Transverse colon (tissue), 3 donors: ENCODE measurements around the gene S100A3.

Experiments
- EP300 ChIP-seq: sonication (generic); formaldehyde crosslinking; IDR thresholded peaks from one replicate; pipeline ENCODE4 v1.6.1; 2017; ENCODE audit warnings: antibody characterized with exemption, low read depth
- TF ChIP-seq, protein P1 (sequence below), 5 experiments: fragments of 200-600 bp in 3 of 5; fragments of 450-650 bp in 2 of 5; sonication (generic) in 3 of 5; IDR thresholded peaks; 1 replicate in 2 of 5; 2 replicates in 3 of 5; pipeline ENCODE4 v1.5.1; 2016 to 2017; ENCODE audit warnings: antibody characterized with exemption in 5 of 5, inconsistent platforms in 3 of 5, mild to moderate bottlenecking in 2 of 5, moderate library complexity in 1 of 5

DNA sequence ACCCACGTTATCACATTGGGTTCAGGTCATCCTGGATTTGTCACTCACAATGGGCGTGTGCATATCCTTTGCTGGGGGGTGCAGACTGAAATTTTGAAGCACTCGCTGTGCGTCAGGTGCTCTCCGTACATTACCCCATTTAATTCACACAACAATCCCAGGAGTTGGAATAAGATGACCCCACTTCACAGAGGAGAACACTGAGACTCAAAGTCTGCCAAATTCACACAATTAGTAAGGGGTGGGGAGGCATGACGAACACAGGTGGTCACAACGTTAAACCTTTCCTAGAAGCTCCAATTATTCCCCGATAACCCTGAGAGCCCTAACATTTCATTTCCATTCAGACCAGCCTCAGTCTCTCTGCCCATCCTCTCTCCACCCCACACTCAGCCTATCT lies 20.4 kb upstream of the S100A3 start:
- TF ChIP-seq, protein P1, sequence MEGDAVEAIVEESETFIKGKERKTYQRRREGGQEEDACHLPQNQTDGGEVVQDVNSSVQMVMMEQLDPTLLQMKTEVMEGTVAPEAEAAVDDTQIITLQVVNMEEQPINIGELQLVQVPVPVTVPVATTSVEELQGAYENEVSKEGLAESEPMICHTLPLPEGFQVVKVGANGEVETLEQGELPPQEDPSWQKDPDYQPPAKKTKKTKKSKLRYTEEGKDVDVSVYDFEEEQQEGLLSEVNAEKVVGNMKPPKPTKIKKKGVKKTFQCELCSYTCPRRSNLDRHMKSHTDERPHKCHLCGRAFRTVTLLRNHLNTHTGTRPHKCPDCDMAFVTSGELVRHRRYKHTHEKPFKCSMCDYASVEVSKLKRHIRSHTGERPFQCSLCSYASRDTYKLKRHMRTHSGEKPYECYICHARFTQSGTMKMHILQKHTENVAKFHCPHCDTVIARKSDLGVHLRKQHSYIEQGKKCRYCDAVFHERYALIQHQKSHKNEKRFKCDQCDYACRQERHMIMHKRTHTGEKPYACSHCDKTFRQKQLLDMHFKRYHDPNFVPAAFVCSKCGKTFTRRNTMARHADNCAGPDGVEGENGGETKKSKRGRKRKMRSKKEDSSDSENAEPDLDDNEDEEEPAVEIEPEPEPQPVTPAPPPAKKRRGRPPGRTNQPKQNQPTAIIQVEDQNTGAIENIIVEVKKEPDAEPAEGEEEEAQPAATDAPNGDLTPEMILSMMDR (IDR thresholded peaks at IDR 0.05): no peak
- no peak for TF ChIP-seq EP300
